Measurements from ENCODE around the gene SLC6A6. TPM values are rescaled to one million over a fixed set of nuclear protein-coding genes. Genes with fewer than 3 reads are reported as not detected.

The SLC6A6 gene
- total and polyA plus RNA-seq, 12 donors: 10.6 to 197 (median 85.6) TPM

DNA sequence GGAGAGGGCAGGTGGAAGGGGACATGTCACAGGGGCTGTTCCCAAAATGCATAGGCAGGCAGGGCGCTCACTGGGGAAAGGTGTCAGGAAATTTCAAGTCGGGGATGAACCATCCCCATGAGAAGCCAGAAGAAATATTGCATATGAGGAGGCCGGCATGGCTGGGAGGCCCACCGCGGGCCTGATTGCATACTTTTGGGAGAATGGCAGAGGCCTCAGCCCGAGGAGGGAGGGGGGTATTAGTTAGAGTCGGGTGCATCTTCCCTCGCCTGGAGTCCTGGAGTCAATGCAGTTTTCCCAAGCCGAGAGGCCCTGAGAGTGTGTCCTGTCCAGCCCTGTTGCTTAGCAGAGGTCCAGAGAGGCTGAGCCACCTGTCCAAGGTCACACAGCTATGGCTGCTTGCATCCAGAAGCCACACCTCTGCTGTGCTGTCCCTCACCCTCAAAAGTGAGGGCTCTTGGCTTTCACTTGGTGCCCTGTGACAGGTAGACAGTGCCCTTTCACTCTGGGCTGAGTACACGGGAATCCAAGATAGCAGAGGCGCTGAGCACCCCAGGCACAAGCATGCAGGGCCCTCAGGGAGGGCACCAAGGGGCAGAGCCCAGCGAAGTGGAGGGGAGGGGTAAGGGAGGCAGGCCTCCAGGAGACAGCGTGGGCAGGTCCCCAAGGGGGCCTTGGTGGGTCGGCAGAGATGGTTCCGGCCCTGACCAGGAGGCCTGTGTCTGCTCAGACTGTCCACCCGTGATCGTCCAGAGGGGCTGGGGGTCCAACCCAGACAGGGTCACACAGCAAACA, 89.2 kb downstream of the SLC6A6 start:
- Histone ChIP-seq H3K4me1 (replicated peaks in 1 of 2) (no peaks in the 10 kb centered on the region), H3K4me3 (no peak overlapping the region), H3K36me3 (replicated peaks in 1 of 2) (peaks cover 0 to 25% of the 10 kb centered on the region in 2 donors), H3K27ac (no peak overlapping the region), H3K9me3 (replicated peaks in 1 of 3) (no peaks in the 10 kb centered on the region), H3K27me3 (no peaks in the 10 kb centered on the region)
- intact Hi-C loops (cut with DNase I): no loop called here
- no peak for DNase-seq
- TF ChIP-seq POLR2A (IDR thresholded peaks at IDR 0.05): no peak
- TF ChIP-seq, protein P1, sequence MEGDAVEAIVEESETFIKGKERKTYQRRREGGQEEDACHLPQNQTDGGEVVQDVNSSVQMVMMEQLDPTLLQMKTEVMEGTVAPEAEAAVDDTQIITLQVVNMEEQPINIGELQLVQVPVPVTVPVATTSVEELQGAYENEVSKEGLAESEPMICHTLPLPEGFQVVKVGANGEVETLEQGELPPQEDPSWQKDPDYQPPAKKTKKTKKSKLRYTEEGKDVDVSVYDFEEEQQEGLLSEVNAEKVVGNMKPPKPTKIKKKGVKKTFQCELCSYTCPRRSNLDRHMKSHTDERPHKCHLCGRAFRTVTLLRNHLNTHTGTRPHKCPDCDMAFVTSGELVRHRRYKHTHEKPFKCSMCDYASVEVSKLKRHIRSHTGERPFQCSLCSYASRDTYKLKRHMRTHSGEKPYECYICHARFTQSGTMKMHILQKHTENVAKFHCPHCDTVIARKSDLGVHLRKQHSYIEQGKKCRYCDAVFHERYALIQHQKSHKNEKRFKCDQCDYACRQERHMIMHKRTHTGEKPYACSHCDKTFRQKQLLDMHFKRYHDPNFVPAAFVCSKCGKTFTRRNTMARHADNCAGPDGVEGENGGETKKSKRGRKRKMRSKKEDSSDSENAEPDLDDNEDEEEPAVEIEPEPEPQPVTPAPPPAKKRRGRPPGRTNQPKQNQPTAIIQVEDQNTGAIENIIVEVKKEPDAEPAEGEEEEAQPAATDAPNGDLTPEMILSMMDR (IDR thresholded peaks at IDR 0.05): no peak
- 86 to 97% (median 88%) methylated on average over 7 to 17 of the region's 17 CpGs for WGBS, 4 donors

DNA sequence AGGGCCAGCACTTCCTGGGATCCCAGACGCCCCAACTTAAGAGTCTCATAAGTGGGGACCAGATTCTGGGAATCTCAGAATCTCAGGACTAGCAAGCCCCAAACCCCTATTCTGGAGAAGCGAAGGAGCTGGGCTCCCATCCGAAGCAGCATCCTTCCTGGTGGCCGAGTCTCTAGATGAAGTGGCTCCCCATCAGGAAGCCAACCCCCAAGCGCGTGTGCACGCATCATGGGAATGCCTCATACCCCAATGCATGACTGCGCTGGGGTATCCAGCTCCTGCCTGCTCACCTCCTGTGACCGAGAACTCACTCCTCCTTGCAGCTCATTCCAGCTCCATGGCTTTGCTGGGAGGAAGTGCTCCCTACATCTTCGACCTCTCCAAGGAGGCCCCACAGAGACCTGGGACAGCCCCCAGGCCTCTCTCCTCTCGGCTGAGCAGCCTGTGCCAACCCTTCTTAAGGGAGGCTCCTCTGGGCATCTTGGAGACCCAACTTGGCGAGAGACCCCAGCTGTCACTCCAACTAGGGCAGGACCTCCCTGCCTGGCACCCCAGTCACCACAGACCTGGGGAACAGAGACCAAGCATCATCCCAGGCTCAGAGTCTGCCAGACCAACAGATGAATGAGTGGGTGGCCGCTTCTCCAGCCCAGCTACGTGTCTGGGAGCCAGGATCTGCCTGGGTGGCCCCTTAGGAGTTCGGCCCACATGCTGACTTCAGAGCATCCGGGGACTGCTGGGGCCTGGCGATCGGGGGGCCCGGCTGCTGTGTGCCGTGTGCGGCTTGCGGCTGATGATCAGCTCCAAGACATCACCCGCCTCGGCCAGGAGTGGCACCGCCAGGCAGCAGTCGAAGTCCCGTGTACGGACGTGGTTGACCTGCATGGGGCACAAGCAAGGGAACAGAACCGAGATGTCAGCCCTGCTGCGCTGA, 90.8 kb downstream of the SLC6A6 start:
- 91 to 95% (median 93%) methylated on average over 7 to 31 of the region's 31 CpGs for WGBS, 4 donors
- H3K9me3 ChIP-seq (replicated peaks in 1 of 3): no peaks in the 10 kb centered on the region
- no peaks in the 10 kb centered on the region for H3K4me1 ChIP-seq (replicated peaks in 1 of 2)
- peaks cover 0 to 10% of the 10 kb centered on the region in 2 donors for H3K36me3 ChIP-seq (replicated peaks in 1 of 2)
- TF ChIP-seq, protein P1 (IDR thresholded peaks at IDR 0.05): no peak
- TF ChIP-seq POLR2A (IDR thresholded peaks at IDR 0.05): no peak
- no peak for DNase-seq
- no peaks in the 10 kb centered on the region for H3K27me3 ChIP-seq
- no peak overlapping the region for H3K4me3 ChIP-seq
- no peak overlapping the region for H3K27ac ChIP-seq
- intact Hi-C loops (cut with DNase I): no loop called here

DNA sequence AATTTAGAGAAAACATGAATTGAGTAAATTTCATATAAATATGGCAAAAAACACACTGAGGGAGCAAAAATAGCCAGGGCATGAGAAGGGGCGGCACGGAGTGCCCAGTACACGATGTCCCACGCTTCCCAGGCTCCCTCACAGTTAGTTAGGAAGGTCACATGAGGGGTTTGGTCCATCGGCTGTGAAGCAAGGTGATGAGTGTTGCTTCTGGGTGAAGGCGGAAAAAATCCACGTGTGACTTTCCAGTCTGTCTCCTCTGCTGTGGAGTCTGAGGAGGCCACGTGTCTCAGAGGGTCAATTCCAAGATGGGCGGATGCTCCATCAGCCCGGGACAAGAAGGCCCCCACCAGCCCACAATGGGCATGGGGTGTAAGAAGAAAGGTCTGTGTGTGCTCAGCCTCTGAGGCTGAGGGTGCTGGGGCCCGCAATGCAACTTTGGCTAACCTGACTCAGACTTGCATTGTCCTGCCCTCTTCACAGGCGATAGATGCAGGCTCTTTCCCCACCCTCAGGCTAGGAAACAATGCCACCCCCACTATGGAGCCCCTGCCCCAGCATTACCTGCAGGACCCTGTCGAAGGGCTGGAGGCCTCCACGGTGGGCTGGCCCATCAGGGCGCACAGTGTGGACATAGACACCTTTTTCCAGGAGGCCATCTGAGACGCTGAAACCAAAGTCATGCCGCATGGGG, 92.0 kb downstream of the SLC6A6 start:
- Histone ChIP-seq H3K9me3 (replicated peaks in 1 of 3) (no peaks in the 10 kb centered on the region), H3K4me3 (no peak overlapping the region), H3K27me3 (no peaks in the 10 kb centered on the region), H3K4me1 (replicated peaks in 1 of 2) (no peaks in the 10 kb centered on the region), H3K36me3 (replicated peaks in 1 of 2) (peaks cover 0 to 3% of the 10 kb centered on the region in 2 donors), H3K27ac (no peak overlapping the region)
- intact Hi-C loops (cut with DNase I): no loop called here
- no peak for DNase-seq
- WGBS, 4 donors: 83 to 93% (median 90%) methylated on average over 13 to 17 of the region's 17 CpGs
- TF ChIP-seq, protein P1 (IDR thresholded peaks at IDR 0.05): no peak
- TF ChIP-seq POLR2A (IDR thresholded peaks at IDR 0.05): no peak

DNA sequence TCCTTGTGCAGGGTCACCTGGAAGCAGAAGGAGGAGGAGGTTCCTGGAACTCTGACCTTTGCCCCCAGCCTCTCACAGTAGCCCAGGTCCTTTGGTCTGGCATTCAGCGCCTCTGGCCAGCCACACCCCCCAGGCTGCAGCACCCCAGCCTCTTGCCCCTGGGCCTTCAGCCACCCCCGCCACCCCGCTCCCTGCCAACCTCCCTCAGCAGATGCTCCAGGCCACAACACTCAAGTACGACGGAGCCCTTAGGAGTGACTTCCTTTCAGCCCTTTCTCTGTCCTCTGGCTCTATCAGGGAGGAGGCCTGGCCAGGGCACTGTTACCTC, 92.5 kb downstream of the SLC6A6 start:
- Histone ChIP-seq H3K36me3 (replicated peaks in 1 of 2) (no peaks in the 10 kb centered on the region), H3K9me3 (replicated peaks in 1 of 3) (no peaks in the 10 kb centered on the region), H3K27me3 (no peaks in the 10 kb centered on the region), H3K4me1 (replicated peaks in 1 of 2) (no peaks in the 10 kb centered on the region), H3K27ac (no peak overlapping the region), H3K4me3 (no peak overlapping the region)
- no peak for TF ChIP-seq POLR2A (IDR thresholded peaks at IDR 0.05)
- TF ChIP-seq, protein P1 (IDR thresholded peaks at IDR 0.05): no peak
- WGBS, 4 donors: 84 to 94% (median 88%) methylated on average over 4 to 5 of the region's 5 CpGs
- intact Hi-C loops (cut with DNase I): no loop called here
- DNase-seq: no peak
